Cerebellar cortex (tissue), 1 donor: Measurements from ENCODE around the gene CENPM.

Source experiments
- DNase-seq: peaks from one replicate; pipeline ENCODE4 v3.0.0-alpha.2; 2015; ENCODE audit warnings: low spot score

Gene CENPM

DNA sequence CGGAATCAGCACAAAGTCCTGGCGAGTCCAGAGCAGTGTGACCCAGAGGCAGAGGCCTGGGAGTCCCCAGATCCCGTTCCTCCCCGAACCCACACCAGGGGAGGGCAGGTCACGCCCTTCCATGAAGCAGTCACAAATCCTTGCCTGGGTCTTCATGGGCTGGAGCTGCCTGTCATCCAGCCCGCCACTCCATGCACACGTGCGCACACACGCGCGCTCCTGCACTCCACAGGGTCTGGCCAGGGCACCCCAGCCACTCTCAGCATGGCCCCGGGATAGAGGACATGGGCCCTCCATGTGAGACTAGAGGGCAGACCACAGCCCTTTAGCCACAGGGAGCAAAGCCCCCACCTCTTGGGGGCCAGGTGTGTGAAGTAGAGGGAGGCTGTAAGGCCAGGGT is 14.6 kb downstream of the CENPM start:
- DNase-seq: no peak

- DNase-seq: no peak
Measured at GRCh38 chr22:41931701-41932269, 15.2 kb downstream of the CENPM start.

GRCh38 chr22:41929418-41929810 is 17.5 kb downstream of the CENPM start:
- DNase-seq: no peak

DNA sequence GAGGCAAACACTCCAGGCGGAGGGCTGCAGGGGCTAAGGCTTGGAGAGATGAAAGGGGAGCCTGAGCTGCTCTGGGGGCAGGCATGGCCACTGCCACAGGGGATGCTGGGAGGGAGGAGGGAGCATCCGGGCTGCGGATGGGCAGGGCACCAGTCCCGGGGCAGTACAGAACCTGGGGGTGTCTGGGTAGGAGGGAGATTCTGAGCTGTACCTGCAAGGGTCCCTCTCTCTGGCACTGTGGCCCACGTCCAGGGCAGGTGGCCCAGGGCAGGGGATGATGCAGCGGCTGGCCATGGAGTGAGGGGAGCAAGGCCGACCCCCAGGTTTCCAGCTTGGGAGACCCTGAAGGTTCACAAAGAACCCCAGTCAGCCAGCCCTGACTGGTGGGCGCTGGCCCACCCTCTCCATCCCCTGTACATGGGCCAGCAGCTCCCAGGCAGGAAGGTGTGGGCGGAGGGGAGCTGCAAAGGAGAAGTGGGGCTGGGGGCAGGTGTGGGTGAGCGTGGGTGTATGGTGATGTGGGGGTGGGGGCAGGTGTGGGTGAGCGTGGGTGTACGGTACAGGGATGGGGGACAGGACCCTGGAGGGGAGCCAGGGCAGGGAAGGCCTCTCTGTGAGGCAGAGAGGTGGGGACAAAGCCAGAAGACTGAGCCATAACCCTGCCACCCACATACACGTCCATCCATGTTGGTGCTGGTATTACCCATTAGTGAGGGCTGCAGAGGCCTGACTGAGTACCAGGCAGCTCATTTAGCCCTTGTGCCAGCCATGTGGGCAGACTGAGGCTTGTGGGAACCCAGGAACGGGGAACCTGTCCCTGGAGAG is 18.1 kb downstream of the CENPM start:
- DNase-seq: no peak

DNA sequence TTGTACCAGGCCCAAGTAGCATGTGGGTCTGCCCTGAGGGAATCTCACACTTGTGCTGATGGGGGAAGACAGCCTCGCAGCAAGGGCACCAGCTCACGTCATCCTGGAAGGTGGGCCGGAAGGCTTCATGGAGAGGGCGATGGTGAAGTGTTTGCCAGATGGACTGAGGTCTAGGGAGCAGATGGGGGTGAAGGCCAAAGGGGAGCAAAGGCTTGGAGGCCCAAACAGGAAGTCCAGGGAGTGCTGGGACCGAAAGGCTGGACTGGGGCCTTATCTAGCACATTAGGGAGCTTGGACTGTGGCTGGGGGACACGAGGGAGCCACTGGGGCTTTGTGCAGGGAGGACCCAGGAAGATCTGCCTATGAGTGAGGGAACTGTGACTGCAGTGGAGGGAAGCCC is 19.1 kb downstream of the CENPM start:
- no peak for DNase-seq

- no peak for DNase-seq
Measured at GRCh38 chr22:41925783-41926460, 21.0 kb downstream of the CENPM start.

GRCh38 chr22:41923595-41924276 is 23.2 kb downstream of the CENPM start:
- DNase-seq: no peak

DNA sequence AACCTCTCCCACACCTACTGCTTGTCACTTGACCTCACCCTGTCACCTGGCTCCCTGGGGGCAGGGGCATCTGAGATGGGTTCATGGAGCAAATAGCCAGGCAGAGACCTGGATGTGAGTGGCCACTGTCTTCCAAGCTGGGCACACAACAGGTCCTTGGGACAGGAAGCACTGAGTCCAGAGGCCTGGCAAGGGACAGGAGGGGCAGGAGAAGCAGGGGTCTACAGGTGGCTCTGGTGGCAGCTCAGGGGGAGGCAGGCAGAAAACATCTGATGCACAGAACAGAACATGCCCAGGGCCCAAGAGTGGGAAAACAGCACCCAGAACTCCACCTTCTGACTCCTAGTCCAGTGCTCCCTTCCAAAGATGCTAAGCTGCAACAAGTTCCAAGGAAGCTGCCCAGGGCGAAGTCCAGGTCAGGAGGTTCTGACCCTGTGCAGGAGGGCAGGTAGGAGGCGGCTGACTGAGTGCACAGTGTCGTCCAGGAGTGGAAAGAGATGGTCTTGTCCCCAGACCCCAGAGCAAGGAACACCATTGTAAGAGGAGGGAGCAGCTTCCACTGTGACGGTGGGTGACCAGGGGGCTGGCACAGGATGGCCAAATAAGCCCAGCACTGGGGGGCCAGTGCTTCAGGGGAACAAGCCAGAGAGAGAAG is 23.9 kb downstream of the CENPM start:
- DNase-seq: no peak

GRCh38 chr22:41922328-41922727 is 24.6 kb downstream of the CENPM start:
- no peak for DNase-seq

GRCh38 chr22:41920271-41920976 is 26.5 kb downstream of the CENPM start:
- DNase-seq: no peak

GRCh38 chr22:41919357-41920224 is 27.4 kb downstream of the CENPM start:
- no peak for DNase-seq

- DNase-seq: no peak
Measured at GRCh38 chr22:41917903-41918791, 28.8 kb downstream of the CENPM start.

GRCh38 chr22:41917375-41917902 is 29.5 kb downstream of the CENPM start:
- no peak for DNase-seq

DNA sequence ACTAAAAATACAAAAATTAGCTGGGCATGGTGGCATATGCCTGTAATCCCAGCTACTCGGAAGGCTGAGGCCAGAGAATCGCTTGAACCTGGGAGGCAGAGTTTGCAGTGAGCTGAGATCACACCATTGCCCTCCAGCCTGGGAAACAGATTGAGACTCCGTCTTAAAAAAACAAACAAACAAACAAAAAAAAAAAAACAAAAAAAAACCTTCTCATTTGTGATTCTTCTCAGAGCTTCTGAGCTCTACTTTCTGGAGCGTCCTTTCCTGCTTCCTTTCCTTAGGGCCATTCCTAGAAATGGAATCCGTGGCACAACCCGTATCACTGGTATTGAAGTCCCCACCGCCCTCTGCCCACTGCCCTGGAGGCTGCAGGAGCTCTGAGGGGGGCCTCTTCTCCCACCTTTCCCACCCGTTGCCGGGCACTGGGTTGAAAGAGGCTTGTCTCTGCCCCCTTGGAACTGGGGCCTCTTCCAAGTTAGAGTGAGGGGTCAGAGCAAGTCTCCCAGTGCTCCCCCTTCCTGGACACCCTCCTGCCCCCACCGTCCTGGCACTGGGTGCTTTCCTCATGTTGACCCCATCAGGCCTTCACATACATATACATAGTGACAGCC is 30.1 kb downstream of the CENPM start:
- no peak for DNase-seq

GRCh38 chr22:41915786-41916493 is 31.0 kb downstream of the CENPM start:
- DNase-seq: no peak

- DNase-seq: peak; percentile 69
Measured at GRCh38 chr22:41915035-41915785, 31.7 kb downstream of the CENPM start, which contains the start of gene SHISA8. Gene SHISA8, minus strand, starts transcription at chr22:41915074. Its CDS starts 407 bp downstream, at chr22:41914667.

DNA sequence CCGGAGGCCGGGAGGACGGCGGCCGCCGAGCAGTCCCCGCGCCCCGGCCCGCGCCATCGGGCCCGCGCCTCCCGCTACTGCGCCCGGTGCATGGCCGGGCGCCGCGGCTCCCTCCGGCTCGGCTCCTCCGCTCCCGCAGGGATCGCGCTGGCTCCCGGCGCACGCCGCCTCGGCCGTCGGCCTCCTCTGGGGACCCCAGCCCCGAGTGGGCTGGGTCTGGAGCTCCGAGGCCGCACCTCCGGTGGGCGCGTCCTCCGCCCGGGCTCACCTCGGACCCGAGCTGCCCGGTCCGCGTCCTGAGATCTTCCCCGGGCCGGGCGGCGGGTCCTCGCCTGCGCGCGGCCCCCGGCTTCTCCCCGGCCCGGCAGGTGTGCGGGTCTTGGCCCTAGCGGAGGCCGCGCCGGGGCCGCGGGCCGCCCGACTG is 32.3 kb downstream of the CENPM start:
- no peak for DNase-seq
